Thoracic aorta (tissue), 2 donors: ENCODE results near the gene AQP10. TPM values are rescaled to one million over a fixed set of nuclear protein-coding genes. Genes with fewer than 3 reads are reported as not detected.
"Not testable (repeated sequence)": the region's sequence is repeated elsewhere in the genome, so short reads cannot be mapped to it uniquely, and the experiment has no call there.

Experiments
- ATAC-seq: fragments of 150-250 bp; one replicate; pipeline ENCODE4 v1.8.0; 2017; ENCODE audit warnings: low read depth; ENCODE audit not compliant: insufficient number of reproducible peaks, low FRiP score
- DNase-seq: peaks from one replicate; pipeline ENCODE4 v3.0.0-alpha.2; 2020; ENCODE audit warnings: low spot score
- H3K27ac ChIP-seq, 2 donors: fragments of 200-600 bp; sonication (generic); 1 replicate in 1 of 2; 2 replicates in 1 of 2; pipeline ENCODE4 v1.5.1; 2016; ENCODE audit warnings: mild to moderate bottlenecking in 2 of 2, moderate library complexity in 2 of 2
- H3K27me3 ChIP-seq: fragments of 200-600 bp; sonication (generic); replicated peaks from 2 replicates; pipeline ENCODE4 v1.6.0; 2016; ENCODE audit warnings: mild to moderate bottlenecking; ENCODE audit not compliant: insufficient read depth
- H3K36me3 ChIP-seq: fragments of 200-600 bp; sonication (generic); one replicate; pipeline ENCODE4 v1.5.1; 2016
- H3K4me1 ChIP-seq, 2 donors: fragments of 200-600 bp; sonication (generic); 1 replicate in 1 of 2; 2 replicates in 1 of 2; pipeline versions ENCODE4 v1.5.1 to v1.6.0; 2016; ENCODE audit warnings: low read depth in 2 of 2, mild to moderate bottlenecking in 1 of 2; ENCODE audit not compliant: control insufficient read depth in 1 of 2
- H3K4me3 ChIP-seq: fragments of 200-600 bp; sonication (generic); 2 replicates; pipeline ENCODE4 v1.5.1; 2016; ENCODE audit warnings: mild to moderate bottlenecking
- H3K9me3 ChIP-seq: fragments of 200-600 bp; sonication (generic); 2 replicates; pipeline ENCODE4 v1.5.1; 2016
- CTCF ChIP-seq: fragments of 200-600 bp; sonication (generic); IDR thresholded peaks from one replicate; pipeline ENCODE4 v1.5.1; 2019; ENCODE audit warnings: antibody characterized with exemption
- total RNA-seq, 2 donors: library from RNA; depleted of rRNA; stranded (reverse); fragments of >200 nt; gene quantifications; one replicate each; pipeline versions ENCODE4 v1.1.0 to v1.2.3, GENCODE V29; 2016

The AQP10 gene
- total RNA-seq, 2 donors from 2014 or later: not detected

GRCh38 chr1:154353966-154354365, 33.1 kb downstream of the AQP10 start:
- H3K9me3 ChIP-seq: no peaks in the 10 kb centered on the region
- peaks cover 7% of the 10 kb centered on the region for H3K36me3 ChIP-seq
- no peak for ATAC-seq
- no peak overlapping the region for H3K4me3 ChIP-seq
- peak overlapping the region in 1 of 2 donors; percentile 68 for H3K27ac ChIP-seq
- H3K4me1 ChIP-seq: peaks cover 9 to 20% of the 10 kb centered on the region in 2 donors
- DNase-seq: no peak
- no peak for TF ChIP-seq CTCF
- no peaks in the 10 kb centered on the region for H3K27me3 ChIP-seq

GRCh38 chr1:154358519-154358918, 37.6 kb downstream of the AQP10 start:
- Histone ChIP-seq H3K27ac (no peak overlapping the region), H3K4me3 (no peak overlapping the region), H3K27me3 (no peaks in the 10 kb centered on the region), H3K4me1 (peaks cover 0 to 3% of the 10 kb centered on the region in 2 donors), H3K9me3 (no peaks in the 10 kb centered on the region), H3K36me3 (no peaks in the 10 kb centered on the region)
- ATAC-seq: no peak
- TF ChIP-seq CTCF: no peak
- no peak for DNase-seq

GRCh38 chr1:154360288-154360687, 39.4 kb downstream of the AQP10 start:
- no peak for ATAC-seq

GRCh38 chr1:154360881-154361280, 40.0 kb downstream of the AQP10 start:
- not testable (repeated sequence) for DNase-seq, H3K27me3 ChIP-seq, H3K9me3 ChIP-seq, H3K4me3 ChIP-seq, H3K4me1 ChIP-seq, ATAC-seq, H3K36me3 ChIP-seq, H3K27ac ChIP-seq

More at GRCh38 chr1:154360288-154360687, 39.4 kb downstream of the AQP10 start:
- no peaks in the 10 kb centered on the region for H3K27me3 ChIP-seq
- H3K9me3 ChIP-seq: no peaks in the 10 kb centered on the region
- H3K36me3 ChIP-seq: no peaks in the 10 kb centered on the region
- no peak for DNase-seq
- no peak overlapping the region for H3K4me3 ChIP-seq
- no peak for TF ChIP-seq CTCF
- H3K4me1 ChIP-seq: no peaks in the 10 kb centered on the region
- H3K27ac ChIP-seq: no peak overlapping the region

GRCh38 chr1:154361357-154361756, 40.5 kb downstream of the AQP10 start:
- Histone ChIP-seq H3K4me3 (no peak overlapping the region), H3K27me3 (no peaks in the 10 kb centered on the region), H3K9me3 (no peaks in the 10 kb centered on the region), H3K36me3 (no peaks in the 10 kb centered on the region), H3K27ac (no peak overlapping the region), H3K4me1 (no peaks in the 10 kb centered on the region)
- ATAC-seq: no peak
- no peak for DNase-seq
- no peak for TF ChIP-seq CTCF

GRCh38 chr1:154371436-154371835, 50.5 kb downstream of the AQP10 start:
- Histone ChIP-seq H3K36me3 (no peaks in the 10 kb centered on the region), H3K27ac (no peak overlapping the region), H3K9me3 (no peaks in the 10 kb centered on the region), H3K4me1 (no peaks in the 10 kb centered on the region), H3K4me3 (no peak overlapping the region), H3K27me3 (no peaks in the 10 kb centered on the region)
- no peak for ATAC-seq
- no peak for TF ChIP-seq CTCF
- DNase-seq: no peak

- not testable (repeated sequence) for H3K9me3 ChIP-seq, DNase-seq, H3K36me3 ChIP-seq, H3K4me3 ChIP-seq, ATAC-seq, H3K4me1 ChIP-seq, H3K27me3 ChIP-seq, H3K27ac ChIP-seq
Observed at GRCh38 chr1:154373777-154374357, 53.0 kb downstream of the AQP10 start.
